Tibial artery (tissue), 4 donors: ENCODE measurements around the gene CDC42EP2.
A peak's percentile ranks its signal among the peaks of the same experiment; 100 is the strongest.
"Not testable (repeated sequence)": the region's sequence is repeated elsewhere in the genome, so short reads cannot be mapped to it uniquely, and the experiment has no call there.

Experiments
- DNase-seq, 2 donors: peaks; one replicate each; pipeline ENCODE4 v3.0.0-alpha.2; 2019
- H3K27ac ChIP-seq, 2 donors: fragments of 200-600 bp; sonication (generic) in 1 of 2; 1 replicate in 1 of 2; 2 replicates in 1 of 2; pipeline ENCODE4 v1.5.1; 2018 to 2019; ENCODE audit warnings: mild to moderate bottlenecking in 1 of 2
- H3K27me3 ChIP-seq, 2 donors: fragments of 200-600 bp; sonication (generic) in 1 of 2; one replicate each; pipeline versions ENCODE4 v1.5.1 to v1.6.0; 2016 to 2019
- H3K36me3 ChIP-seq, 3 donors: fragments of 200-600 bp; sonication (generic) in 2 of 3; one replicate each; pipeline ENCODE4 v1.5.1; 2016 to 2019; ENCODE audit warnings: mild to moderate bottlenecking in 2 of 3
- H3K4me1 ChIP-seq, 4 donors: fragments of 200-600 bp; sonication (generic) in 2 of 4; 1 replicate in 3 of 4; 2 replicates in 1 of 4; pipeline ENCODE4 v1.5.1; 2016 to 2019
- H3K4me3 ChIP-seq, 2 donors: fragments of 200-600 bp; sonication (generic) in 1 of 2; 1 replicate in 1 of 2; 2 replicates in 1 of 2; pipeline ENCODE4 v1.5.1; 2018 to 2019; ENCODE audit warnings: mild to moderate bottlenecking in 2 of 2
- H3K9me3 ChIP-seq, 3 donors: fragments of 200-600 bp; sonication (generic) in 1 of 3; one replicate each; pipeline ENCODE4 v1.5.1; 2016 to 2019
- CTCF ChIP-seq, 2 experiments: fragments of 200-600 bp in 1 of 2; fragments of 450-650 bp in 1 of 2; IDR thresholded peaks; one replicate each; pipeline ENCODE4 v1.5.1; 2017 to 2019; ENCODE audit warnings: antibody characterized with exemption in 2 of 2, mild to moderate bottlenecking in 1 of 2, moderate library complexity in 1 of 2
- intact Hi-C: fragments of 100-400 bp; cut with DNase I; formaldehyde crosslinking; loops from one replicate; pipeline ENCODE4 v1.15.0; 2023; ENCODE audit warnings: low total_unique reads

The CDC42EP2 gene

DNA sequence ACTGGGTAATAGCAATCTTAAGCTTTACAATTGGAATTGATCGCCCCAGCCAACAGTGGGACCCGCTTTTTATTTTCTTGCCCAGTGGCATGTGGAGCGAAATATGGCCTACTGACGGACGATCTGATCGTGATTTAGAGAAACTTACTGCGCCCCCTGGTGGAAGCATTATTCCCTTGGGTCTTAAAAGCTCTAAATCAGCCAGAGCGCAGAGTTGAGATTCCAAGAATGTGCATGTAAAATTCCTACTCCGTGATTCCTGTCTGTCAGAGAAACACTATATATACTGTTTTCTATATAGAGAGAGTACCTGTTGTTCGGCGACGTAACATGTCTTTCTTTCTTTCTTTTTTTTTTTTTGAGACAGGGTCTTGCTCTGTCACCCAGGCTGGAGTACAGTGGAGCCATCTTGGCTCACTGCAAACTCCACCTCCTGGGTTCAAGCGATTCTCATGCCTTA lies 15.3 kb downstream of the CDC42EP2 start:
- no peak overlapping the region for H3K4me3 ChIP-seq
- intact Hi-C loops: no loop called here
- no peak overlapping the region for H3K27ac ChIP-seq
- peak; percentile 72 to 79 for TF ChIP-seq CTCF (IDR thresholded peaks at IDR 0.05)
- no peaks in the 10 kb centered on the region for H3K9me3 ChIP-seq
- DNase-seq: peak; percentile 87 to 91
- peaks cover 0 to 11% (median 3%) of the 10 kb centered on the region in 4 donors for H3K4me1 ChIP-seq
- no peaks in the 10 kb centered on the region for H3K27me3 ChIP-seq
- H3K36me3 ChIP-seq: no peaks in the 10 kb centered on the region

DNA sequence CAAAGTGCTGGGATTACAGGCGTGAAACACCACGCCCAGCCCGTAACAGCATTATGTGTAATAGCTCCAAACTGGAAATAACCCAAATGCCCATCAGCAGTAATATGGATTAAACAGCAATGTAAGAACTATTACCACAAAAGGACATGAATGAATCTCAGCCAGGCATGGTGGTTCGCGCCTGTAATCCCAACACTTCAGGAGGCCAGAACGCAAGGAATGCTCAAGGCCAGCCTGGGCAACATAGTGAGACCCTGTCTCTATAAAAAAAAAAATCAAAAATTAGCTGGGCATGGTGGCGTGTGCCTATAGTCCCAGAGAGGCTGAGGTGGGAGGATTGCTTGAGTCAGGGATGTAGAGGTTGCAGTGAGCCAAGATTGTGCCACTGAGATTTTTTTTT lies 15.9 kb downstream of the CDC42EP2 start:
- intact Hi-C loops: no loop called here

GRCh38 chr11:65332591-65332990 lies 17.9 kb downstream of the CDC42EP2 start:
- H3K27ac ChIP-seq, H3K36me3 ChIP-seq, H3K27me3 ChIP-seq, H3K9me3 ChIP-seq, H3K4me3 ChIP-seq, DNase-seq, intact Hi-C loops: not testable (repeated sequence)
- H3K4me1 ChIP-seq: peaks cover 0 to 29% (median 15%) of the 10 kb centered on the region in 4 donors

More for the DNA sequence above, 15.9 kb downstream of the CDC42EP2 start:
- no peaks in the 10 kb centered on the region for H3K9me3 ChIP-seq
- no peaks in the 10 kb centered on the region for H3K36me3 ChIP-seq
- H3K4me1 ChIP-seq: peaks cover 0 to 17% (median 9%) of the 10 kb centered on the region in 4 donors
- TF ChIP-seq CTCF (IDR thresholded peaks at IDR 0.05): no peak
- no peak overlapping the region for H3K4me3 ChIP-seq
- no peak overlapping the region for H3K27ac ChIP-seq
- H3K27me3 ChIP-seq: no peaks in the 10 kb centered on the region
- DNase-seq: no peak

DNA sequence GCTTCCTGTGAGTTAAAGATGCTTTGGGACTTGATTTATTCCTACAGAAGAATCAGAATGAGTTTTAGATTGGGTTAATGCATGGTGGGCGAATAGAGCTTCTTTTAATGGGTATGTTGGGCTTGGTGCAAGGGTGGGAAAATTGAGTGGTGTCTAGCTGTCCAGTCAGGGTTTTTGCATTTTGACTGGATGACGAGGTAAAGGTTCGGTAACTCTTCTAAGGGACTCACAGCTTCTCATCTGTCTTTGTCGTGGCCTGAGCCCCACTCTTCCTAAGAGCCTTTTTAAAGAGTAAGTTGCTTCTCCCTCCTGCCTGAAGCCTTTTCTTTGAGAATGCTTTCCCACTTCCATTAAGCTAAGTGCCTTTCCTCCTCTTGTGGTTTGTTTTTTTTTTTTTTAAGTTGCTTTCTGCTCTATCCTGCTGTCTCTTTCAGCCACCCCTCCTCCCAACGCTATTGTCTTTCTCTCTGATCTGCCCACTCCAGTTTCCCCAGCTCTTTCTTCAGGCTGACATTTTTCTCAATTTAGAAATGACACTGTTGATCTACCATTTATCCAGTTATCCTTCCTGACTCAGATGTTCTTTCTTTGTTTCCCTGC lies 20.1 kb downstream of the CDC42EP2 start:
- intact Hi-C loops: no loop called here
- Histone ChIP-seq H3K36me3 (peaks cover 0 to 13% (median 4%) of the 10 kb centered on the region in 3 donors), H3K4me3 (peak overlapping the region; percentile 68 to 83), H3K4me1 (peaks cover 0 to 41% (median 18%) of the 10 kb centered on the region in 4 donors), H3K27ac (peak overlapping the region; percentile 85 to 92), H3K27me3 (no peaks in the 10 kb centered on the region), H3K9me3 (no peaks in the 10 kb centered on the region)
- no peak for DNase-seq
- TF ChIP-seq CTCF (IDR thresholded peaks at IDR 0.05): no peak

GRCh38 chr11:65338676-65339075 lies 24.0 kb downstream of the CDC42EP2 start:
- Histone ChIP-seq H3K4me1 (peaks cover 0 to 38% (median 17%) of the 10 kb centered on the region in 4 donors), H3K4me3 (no peak overlapping the region), H3K27ac (no peak overlapping the region), H3K36me3 (peaks cover 36 to 50% (median 39%) of the 10 kb centered on the region in 3 donors), H3K9me3 (no peaks in the 10 kb centered on the region), H3K27me3 (no peaks in the 10 kb centered on the region)
- intact Hi-C loops: no loop called here
- DNase-seq: no peak
- TF ChIP-seq CTCF (IDR thresholded peaks at IDR 0.05): no peak

GRCh38 chr11:65340226-65340625 lies 25.6 kb downstream of the CDC42EP2 start:
- no peak overlapping the region for H3K4me3 ChIP-seq
- H3K9me3 ChIP-seq: no peaks in the 10 kb centered on the region
- H3K36me3 ChIP-seq: peaks cover 51 to 66% (median 54%) of the 10 kb centered on the region in 3 donors
- no peak for DNase-seq
- no peak for TF ChIP-seq CTCF (IDR thresholded peaks at IDR 0.05)
- intact Hi-C loops: no loop called here
- H3K27me3 ChIP-seq: no peaks in the 10 kb centered on the region
- peaks cover 0 to 28% (median 13%) of the 10 kb centered on the region in 4 donors for H3K4me1 ChIP-seq
- H3K27ac ChIP-seq: no peak overlapping the region
